Endothelial cell of umbilical vein (primary cell): ENCODE measurements around the gene PLXND1. TPM values are rescaled to one million over a fixed set of nuclear protein-coding genes. Genes with fewer than 3 reads are reported as not detected.

Source experiments
- BruUV-seq: library from RNA; stranded (reverse); fragments of 400-500 nt; replicated peaks from 2 replicates; lab custom pipeline; 2021; lab: Mats Ljungman, UMichigan
- CTCF ChIA-PET: fragments of 300-600, 350-600 bp; sonication (Branson Sonifier 250); formaldehyde crosslinking; loops from one replicate; lab custom pipeline; 2021; ENCODE audit warnings: antibody characterized with exemption, inconsistent platforms; lab: Charles Lee
- POLR2A ChIA-PET: fragments of 300-600, 350-600 bp; sonication (Branson Sonifier 250); formaldehyde crosslinking; loops from one replicate; lab custom pipeline; 2021; ENCODE audit warnings: antibody characterized with exemption, inconsistent platforms; lab: Charles Lee
- DNase-seq: peaks from one replicate; pipeline ENCODE4 v3.0.0-alpha.2; 2011; ENCODE audit warnings: low read depth, low spot score
- FAIRE-seq: peaks from 2 replicates; lab custom pipeline; 2011; peaks lifted over from hg19 to GRCh38; lab: Jason Lieb, UNC
- H2AFZ ChIP-seq: 2 replicates; pipeline ENCODE4 v1.6.0; 2012; ENCODE audit warnings: low read depth, low read length, control low read depth, inconsistent platforms
- H3K27ac ChIP-seq: 2 replicates; pipeline ENCODE4 v1.5.1; 2011; ENCODE audit warnings: low read depth, mild to moderate bottlenecking, control low read depth, low read length, moderate library complexity; ENCODE audit not compliant: insufficient read depth
- H3K27me3 ChIP-seq, 2 experiments: 2 replicates each; pipeline versions ENCODE4 v1.6.0 to v1.6.1; 2011; ENCODE audit warnings: low read length in 2 of 2, mixed read lengths in 1 of 2; ENCODE audit not compliant: control insufficient read depth in 2 of 2, insufficient read depth in 2 of 2
- H3K36me3 ChIP-seq, 2 experiments: 2 replicates in 1 of 2; 3 replicates in 1 of 2; pipeline ENCODE4 v1.5.1; 2011; ENCODE audit warnings: low read length in 2 of 2, mild to moderate bottlenecking in 1 of 2, moderate library complexity in 1 of 2; ENCODE audit not compliant: control insufficient read depth in 2 of 2, insufficient read depth in 2 of 2; ENCODE audit errors: extremely low read depth in 1 of 2
- H3K4me1 ChIP-seq: 3 replicates; pipeline ENCODE4 v1.5.1; 2011; ENCODE audit warnings: mild to moderate bottlenecking, low read length; ENCODE audit not compliant: control insufficient read depth, insufficient read depth; ENCODE audit errors: extremely low read depth
- H3K4me2 ChIP-seq: 2 replicates; pipeline ENCODE4 v1.6.1; 2011; ENCODE audit warnings: low read length, control low read depth, mixed read lengths; ENCODE audit not compliant: insufficient read depth
- H3K4me3 ChIP-seq, 3 experiments: fragments of 200-600 bp in 1 of 3; sonication (generic), shearing (Covaris generic) in 1 of 3; replicated peaks in 1 of 3; 2 replicates each; pipeline ENCODE4 v1.5.1; 2011 to 2016; ENCODE audit warnings: control low read depth in 3 of 3, low read length in 3 of 3, mild to moderate bottlenecking in 2 of 3, inconsistent platforms in 1 of 3, low read depth in 1 of 3, moderate library complexity in 1 of 3; ENCODE audit not compliant: insufficient read depth in 1 of 3
- H3K79me2 ChIP-seq: 2 replicates; pipeline ENCODE4 v1.6.0; 2012; ENCODE audit warnings: low read length, inconsistent platforms; ENCODE audit not compliant: control insufficient read depth, insufficient read depth
- H3K9ac ChIP-seq: replicated peaks from 2 replicates; pipeline ENCODE3; 2011; ENCODE audit warnings: low read length, control low read depth; ENCODE audit not compliant: insufficient read depth; ENCODE audit errors: extremely low read depth
- H3K9me1 ChIP-seq: replicated peaks from 3 replicates; pipeline ENCODE4 v1.6.0; 2011; ENCODE audit warnings: mild to moderate bottlenecking, low read length; ENCODE audit not compliant: control insufficient read depth, insufficient read depth; ENCODE audit errors: extremely low read depth
- H3K9me3 ChIP-seq: replicated peaks from 2 replicates; pipeline ENCODE4 v1.5.1; 2012; ENCODE audit warnings: low read length, inconsistent platforms; ENCODE audit not compliant: control insufficient read depth, insufficient read depth
- H4K20me1 ChIP-seq: replicated peaks from 2 replicates; pipeline ENCODE3; 2011; ENCODE audit warnings: mild to moderate bottlenecking, low read length; ENCODE audit not compliant: control insufficient read depth, insufficient read depth; ENCODE audit errors: extremely low read depth
- EZH2 ChIP-seq: IDR thresholded peaks from 2 replicates; pipeline ENCODE4 v1.6.1; 2012; ENCODE audit warnings: borderline replicate concordance, low read depth, mild to moderate bottlenecking, moderate library complexity, low read length, inconsistent platforms; ENCODE audit not compliant: severe bottlenecking
- FOS ChIP-seq: IDR thresholded peaks from 2 replicates; pipeline ENCODE4 v1.6.1; 2011; ENCODE audit warnings: mild to moderate bottlenecking, low read length, moderate library complexity, borderline replicate concordance; ENCODE audit not compliant: insufficient read depth
- GATA2 ChIP-seq: IDR thresholded peaks from 2 replicates; pipeline ENCODE4 v1.7.0; 2011; ENCODE audit warnings: low read depth, mild to moderate bottlenecking, moderate library complexity, mixed read lengths, low read length; ENCODE audit not compliant: insufficient read length, insufficient read depth
- JUN ChIP-seq: IDR thresholded peaks from 2 replicates; pipeline ENCODE4 v1.6.1; 2011; ENCODE audit warnings: borderline replicate concordance, low read depth; ENCODE audit not compliant: insufficient read length, insufficient read depth
- MYC ChIP-seq: IDR thresholded peaks from one replicate; pipeline ENCODE4 v1.6.1; 2011; ENCODE audit warnings: mild to moderate bottlenecking, low read depth, low read length
- POLR2A ChIP-seq: IDR thresholded peaks from 2 replicates; pipeline ENCODE4 v1.6.1; 2012; ENCODE audit warnings: low read depth, mild to moderate bottlenecking, control low read depth, low read length
- POLR2AphosphoS5 ChIP-seq: IDR thresholded peaks from 2 replicates; pipeline ENCODE4 v1.6.1; 2012; ENCODE audit warnings: low read depth, mild to moderate bottlenecking, control low read depth, low read length, moderate library complexity; ENCODE audit not compliant: insufficient read depth
- dilution Hi-C: fragments of 300-500 bp; cut with MboI; formaldehyde crosslinking; loops from one replicate; pipeline ENCODE4 v1.15.0; 2019; ENCODE audit warnings: low sequenced_read_pairs; ENCODE audit not compliant: extremely low pct_ligation_motif_present
- intact Hi-C: fragments of 100-400 bp; cut with micrococcal nuclease; formaldehyde crosslinking; loops from one replicate; pipeline ENCODE4 v1.10.0; 2022
- polyA plus RNA-seq, 4 experiments: library from polyadenylated mRNA; depleted of rRNA in 3 of 4; stranded (reverse) in 3 of 4; unstranded in 1 of 4; fragments of >200 nt; gene quantifications; 2 replicates each; pipeline versions ENCODE4 v1.2.1 to v1.2.3, GENCODE V29; 2011 to 2012; ENCODE audit warnings: missing spikeins in 1 of 4
- total RNA-seq: library from RNA; stranded (reverse); gene quantifications from 2 replicates; pipeline ENCODE4 v1.2.3, GENCODE V29; 2021
- TF ChIP-seq, protein P1 (sequence below): IDR thresholded peaks from 2 replicates; pipeline ENCODE4 v1.6.1; 2011; ENCODE audit not compliant: insufficient read depth, insufficient read length
- TF ChIP-seq, protein P2 (sequence below), 2 donors: IDR thresholded peaks; 1 replicate in 1 of 2; 2 replicates in 1 of 2; pipeline ENCODE4 v1.5.1; 2011; ENCODE audit warnings: low read length in 2 of 2, mild to moderate bottlenecking in 2 of 2, moderate library complexity in 2 of 2, control low read depth in 1 of 2, inconsistent platforms in 1 of 2, low read depth in 1 of 2; ENCODE audit not compliant: insufficient read depth in 1 of 2; ENCODE audit errors: extremely low read depth in 1 of 2

PLXND1 gene
- total and polyA plus RNA-seq, 2 donors (not counting 3 experiments of a cell fraction or from before 2014, with no cell fraction given) = 300 to 834 TPM

DNA sequence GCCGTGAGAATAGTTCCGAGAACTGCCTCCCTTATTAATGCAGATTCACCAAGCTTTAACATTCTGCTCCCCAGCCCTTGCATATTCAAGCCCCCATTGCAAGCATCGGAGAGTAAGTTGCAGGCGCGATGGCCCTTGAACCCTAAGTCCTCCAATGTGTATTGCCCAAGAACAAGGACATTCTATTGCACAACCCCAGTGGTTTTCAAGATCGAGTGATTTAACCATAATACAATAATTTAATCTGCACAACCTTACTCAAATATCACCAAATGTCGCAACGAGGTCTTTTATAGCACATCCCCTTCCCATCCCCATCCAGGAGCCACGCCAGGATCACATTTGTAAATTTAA lies 21.7 kb upstream of the PLXND1 start:
- ChIA-PET CTCF (interaction anchor here (0.9 to 5.6 kb wide), 31 partner anchors 9 to 478 kb away, joined by 3 to 57 read pairs (median 4); no protein-coding TSS in a partner anchor), POLR2A (no interaction called here)
- H3K27me3 ChIP-seq = no peaks in the 10 kb centered on the region
- DNase-seq (no peak), FAIRE-seq (no peak)
- peaks cover 44% of the 10 kb centered on the region for H3K4me1 ChIP-seq
- intact Hi-C loops = loop anchor here (1.0 to 10.0 kb wide), 7 partner anchors 22 to 467 kb away; no protein-coding TSS in a partner anchor
- H4K20me1 ChIP-seq = no peaks in the 10 kb centered on the region
- no TSS peak for BruUV-seq
- no peaks in the 10 kb centered on the region for H3K9me3 ChIP-seq
- H3K9me1 ChIP-seq = no peaks in the 10 kb centered on the region
- no peak for TF ChIP-seq GATA2
- TF ChIP-seq POLR2A = no peak
- TF ChIP-seq JUN = no peak
- TF ChIP-seq FOS = no peak
- no peak for TF ChIP-seq POLR2AphosphoS5
- no peak for TF ChIP-seq MYC
- TF ChIP-seq EZH2 = no peak
- TF ChIP-seq, protein P1, sequence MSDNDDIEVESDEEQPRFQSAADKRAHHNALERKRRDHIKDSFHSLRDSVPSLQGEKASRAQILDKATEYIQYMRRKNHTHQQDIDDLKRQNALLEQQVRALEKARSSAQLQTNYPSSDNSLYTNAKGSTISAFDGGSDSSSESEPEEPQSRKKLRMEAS = no peak
- TF ChIP-seq, protein P2, sequence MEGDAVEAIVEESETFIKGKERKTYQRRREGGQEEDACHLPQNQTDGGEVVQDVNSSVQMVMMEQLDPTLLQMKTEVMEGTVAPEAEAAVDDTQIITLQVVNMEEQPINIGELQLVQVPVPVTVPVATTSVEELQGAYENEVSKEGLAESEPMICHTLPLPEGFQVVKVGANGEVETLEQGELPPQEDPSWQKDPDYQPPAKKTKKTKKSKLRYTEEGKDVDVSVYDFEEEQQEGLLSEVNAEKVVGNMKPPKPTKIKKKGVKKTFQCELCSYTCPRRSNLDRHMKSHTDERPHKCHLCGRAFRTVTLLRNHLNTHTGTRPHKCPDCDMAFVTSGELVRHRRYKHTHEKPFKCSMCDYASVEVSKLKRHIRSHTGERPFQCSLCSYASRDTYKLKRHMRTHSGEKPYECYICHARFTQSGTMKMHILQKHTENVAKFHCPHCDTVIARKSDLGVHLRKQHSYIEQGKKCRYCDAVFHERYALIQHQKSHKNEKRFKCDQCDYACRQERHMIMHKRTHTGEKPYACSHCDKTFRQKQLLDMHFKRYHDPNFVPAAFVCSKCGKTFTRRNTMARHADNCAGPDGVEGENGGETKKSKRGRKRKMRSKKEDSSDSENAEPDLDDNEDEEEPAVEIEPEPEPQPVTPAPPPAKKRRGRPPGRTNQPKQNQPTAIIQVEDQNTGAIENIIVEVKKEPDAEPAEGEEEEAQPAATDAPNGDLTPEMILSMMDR (IDR thresholded peaks at IDR 0.05; ENCODE audit: extremely low read depth in 1 of 2, insufficient read depth in 1 of 2, low read depth in 1 of 2, low read length in 2 of 2) = no peak
- peak overlapping the region; percentile 37 for H3K9ac ChIP-seq
- H3K79me2 ChIP-seq = no peaks in the 10 kb centered on the region
- H3K36me3 ChIP-seq = no peaks in the 10 kb centered on the region
- peak overlapping the region; percentile 80 for H3K4me2 ChIP-seq
- H3K4me3 ChIP-seq = no peak overlapping the region
- peak overlapping the region; percentile 87 for H2AFZ ChIP-seq
- dilution Hi-C loops = no loop called here
- H3K27ac ChIP-seq = peak overlapping the region; percentile 85
